Progenitor cell of endocrine pancreas (in vitro differentiated cells): ENCODE data around the gene EEFSEC. TPM values are rescaled to one million over a fixed set of nuclear protein-coding genes. Genes with fewer than 3 reads are reported as not detected.
A peak's percentile ranks its signal among the peaks of the same experiment; 100 is the strongest.

ENCODE experiments used
- DNase-seq: peaks from one replicate; pipeline ENCODE4 v3.0.0; 2021; ENCODE audit warnings: low spot score; ENCODE audit not compliant: unreplicated experiment
- H3K27ac Mint-ChIP-seq: 2 replicates; pipeline ENCODE4 v1.8.0; 2021; ENCODE audit warnings: mild to moderate bottlenecking, moderate library complexity, mixed read lengths
- H3K27me3 Mint-ChIP-seq: 2 replicates; pipeline ENCODE4 v1.8.0; 2021; ENCODE audit warnings: mixed read lengths
- H3K36me3 Mint-ChIP-seq: 2 replicates; pipeline ENCODE4 v1.8.0; 2022; ENCODE audit warnings: mixed read lengths; ENCODE audit not compliant: insufficient read depth
- H3K4me1 Mint-ChIP-seq: 2 replicates; pipeline ENCODE4 v1.8.0; 2021; ENCODE audit warnings: low read depth, mixed read lengths
- H3K4me3 Mint-ChIP-seq: 2 replicates; pipeline ENCODE4 v1.8.0; 2021; ENCODE audit warnings: low read depth, mild to moderate bottlenecking, moderate library complexity, mixed read lengths
- H3K9me3 Mint-ChIP-seq: 2 replicates; pipeline ENCODE4 v1.8.0; 2021; ENCODE audit warnings: low read depth, mixed read lengths
- total RNA-seq: library from RNA; stranded (reverse); gene quantifications from 2 replicates; pipeline ENCODE4 v1.2.1, GENCODE V29; 2021
- TF ChIP-seq, protein P1 (sequence below): fragments of 200-600 bp; sonication (generic); IDR thresholded peaks from one replicate; pipeline ENCODE4 v1.5.0; 2021; ENCODE audit warnings: antibody characterized with exemption, mild to moderate bottlenecking; ENCODE audit not compliant: unreplicated experiment

The EEFSEC gene
- total RNA-seq, 1 donor from 2014 or later = 11.8 TPM

DNA sequence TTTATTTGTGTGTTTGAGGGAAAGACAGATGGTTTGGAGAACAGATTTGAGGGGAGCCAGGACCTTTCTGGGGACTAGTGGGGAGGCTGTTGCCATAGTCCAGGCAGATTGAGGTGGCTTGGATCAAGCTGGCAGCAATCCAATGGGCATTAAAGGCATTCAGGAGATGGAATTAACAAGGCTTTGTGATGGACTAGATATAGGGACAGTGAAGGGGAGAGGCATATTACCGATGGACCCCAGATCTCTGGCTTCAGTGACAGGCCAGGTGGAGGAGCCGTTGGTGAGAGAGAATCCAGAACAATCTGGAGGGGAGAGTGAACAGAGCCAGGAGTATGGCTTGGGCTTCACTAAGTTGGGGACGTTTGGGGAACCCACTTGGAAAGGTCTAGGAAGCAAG, 124.8 kb downstream of the EEFSEC start:
- Mint-ChIP-seq H3K4me3 (no peak overlapping the region), H3K27ac (no peak overlapping the region), H3K4me1 (peaks cover 17% of the 10 kb centered on the region), H3K9me3 (no peaks in the 10 kb centered on the region), H3K27me3 (peaks cover 20% of the 10 kb centered on the region), H3K36me3 (no peaks in the 10 kb centered on the region)
- DNase-seq = no peak
- TF ChIP-seq, protein P1, sequence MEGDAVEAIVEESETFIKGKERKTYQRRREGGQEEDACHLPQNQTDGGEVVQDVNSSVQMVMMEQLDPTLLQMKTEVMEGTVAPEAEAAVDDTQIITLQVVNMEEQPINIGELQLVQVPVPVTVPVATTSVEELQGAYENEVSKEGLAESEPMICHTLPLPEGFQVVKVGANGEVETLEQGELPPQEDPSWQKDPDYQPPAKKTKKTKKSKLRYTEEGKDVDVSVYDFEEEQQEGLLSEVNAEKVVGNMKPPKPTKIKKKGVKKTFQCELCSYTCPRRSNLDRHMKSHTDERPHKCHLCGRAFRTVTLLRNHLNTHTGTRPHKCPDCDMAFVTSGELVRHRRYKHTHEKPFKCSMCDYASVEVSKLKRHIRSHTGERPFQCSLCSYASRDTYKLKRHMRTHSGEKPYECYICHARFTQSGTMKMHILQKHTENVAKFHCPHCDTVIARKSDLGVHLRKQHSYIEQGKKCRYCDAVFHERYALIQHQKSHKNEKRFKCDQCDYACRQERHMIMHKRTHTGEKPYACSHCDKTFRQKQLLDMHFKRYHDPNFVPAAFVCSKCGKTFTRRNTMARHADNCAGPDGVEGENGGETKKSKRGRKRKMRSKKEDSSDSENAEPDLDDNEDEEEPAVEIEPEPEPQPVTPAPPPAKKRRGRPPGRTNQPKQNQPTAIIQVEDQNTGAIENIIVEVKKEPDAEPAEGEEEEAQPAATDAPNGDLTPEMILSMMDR = no peak

DNA sequence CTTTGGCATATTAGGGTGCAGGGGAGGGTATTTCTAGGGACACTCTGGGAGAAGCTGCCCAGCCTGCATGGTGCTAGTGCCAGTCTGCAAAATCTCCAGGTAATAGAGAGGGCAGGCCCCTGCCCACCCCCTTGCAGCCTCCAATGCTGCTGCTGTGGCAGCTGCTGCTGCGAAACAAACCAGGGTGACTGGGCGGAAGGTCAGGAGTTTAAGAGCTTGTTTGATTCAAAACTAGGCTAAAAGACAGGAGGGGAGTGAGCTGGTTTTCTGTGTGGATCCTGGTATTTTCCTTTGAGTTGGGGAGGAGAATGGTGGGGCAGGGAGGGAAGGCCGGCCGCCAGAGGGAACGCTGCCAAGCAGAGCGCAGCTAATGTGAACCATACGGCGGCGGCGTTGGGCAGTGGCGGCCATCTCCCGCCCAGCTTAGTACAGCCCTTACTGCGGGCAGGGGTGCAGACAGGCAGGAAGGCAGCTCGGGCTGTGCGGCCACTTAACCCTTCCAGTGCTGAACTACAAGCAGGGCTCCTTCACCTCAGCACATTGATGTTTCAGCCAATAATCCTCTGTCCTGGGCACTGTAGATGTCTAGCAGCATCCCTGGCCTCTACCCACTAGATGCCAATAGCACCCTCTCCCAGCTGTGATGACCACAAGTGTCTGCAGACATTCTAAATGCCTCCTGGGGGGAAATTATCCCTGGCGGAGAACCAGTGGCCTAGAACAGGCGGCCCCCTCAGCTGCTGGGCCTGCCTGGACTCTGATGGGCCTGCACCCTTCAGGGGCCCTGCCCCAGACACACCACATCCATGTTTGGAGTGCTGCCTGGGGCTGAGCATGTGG, 125.7 kb downstream of the EEFSEC start:
- Mint-ChIP-seq H3K27me3 (peaks cover 20% of the 10 kb centered on the region), H3K9me3 (no peaks in the 10 kb centered on the region), H3K36me3 (no peaks in the 10 kb centered on the region), H3K4me1 (peaks cover 17% of the 10 kb centered on the region), H3K27ac (no peak overlapping the region), H3K4me3 (no peak overlapping the region)
- DNase-seq = no peak
- TF ChIP-seq, protein P1 = no peak

DNA sequence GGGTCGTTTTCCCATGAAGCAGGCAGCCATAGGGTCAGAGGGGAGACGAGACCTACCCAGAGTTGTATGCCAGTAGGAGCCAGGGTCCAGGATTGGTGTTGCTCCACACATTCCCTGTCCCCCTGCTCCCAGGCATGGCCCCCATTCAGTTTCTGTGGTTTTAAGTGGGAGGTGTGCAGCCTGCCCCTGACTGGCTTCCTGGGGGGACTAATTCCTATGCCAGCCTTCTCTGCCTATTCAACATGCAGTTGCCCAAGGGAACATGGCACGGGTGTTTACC, 126.3 kb downstream of the EEFSEC start:
- Mint-ChIP-seq H3K9me3 (no peaks in the 10 kb centered on the region), H3K4me1 (peaks cover 17% of the 10 kb centered on the region), H3K27me3 (peaks cover 20% of the 10 kb centered on the region), H3K27ac (no peak overlapping the region), H3K36me3 (no peaks in the 10 kb centered on the region), H3K4me3 (no peak overlapping the region)
- TF ChIP-seq, protein P1 = no peak
- DNase-seq = no peak

DNA sequence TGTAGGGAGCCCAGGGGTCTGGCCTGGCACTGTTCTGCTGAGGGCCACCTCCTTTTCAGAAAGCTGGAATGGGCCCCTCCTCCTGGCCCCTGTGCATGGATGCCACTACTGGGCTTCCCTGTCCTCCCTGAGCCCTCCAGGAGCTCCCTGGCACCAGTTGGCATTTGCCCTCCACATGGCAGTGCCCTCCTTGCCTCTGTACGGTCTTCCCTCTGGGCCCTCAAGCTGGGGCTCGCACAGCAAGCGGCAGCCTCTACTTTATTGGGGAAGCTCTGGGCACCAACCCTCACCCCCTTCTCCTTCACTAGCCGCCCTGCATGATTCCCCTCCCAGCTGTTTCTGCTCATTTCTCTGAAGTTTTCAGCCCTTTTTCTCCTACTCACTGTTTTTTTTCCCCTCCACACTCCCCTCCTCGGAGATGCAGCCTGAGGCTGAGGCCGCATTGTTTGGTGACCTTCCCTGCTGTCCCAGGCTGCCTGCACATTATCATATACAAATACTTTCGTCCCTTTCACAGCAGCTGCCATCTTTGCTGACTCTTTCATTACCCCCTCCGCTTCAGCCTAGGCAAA, 127.3 kb downstream of the EEFSEC start:
- Mint-ChIP-seq H3K27me3 (peaks cover 20% of the 10 kb centered on the region), H3K36me3 (no peaks in the 10 kb centered on the region), H3K4me3 (no peak overlapping the region), H3K27ac (peak overlapping the region; percentile 21), H3K9me3 (no peaks in the 10 kb centered on the region), H3K4me1 (peaks cover 17% of the 10 kb centered on the region)
- TF ChIP-seq, protein P1 = no peak
- no peak for DNase-seq

DNA sequence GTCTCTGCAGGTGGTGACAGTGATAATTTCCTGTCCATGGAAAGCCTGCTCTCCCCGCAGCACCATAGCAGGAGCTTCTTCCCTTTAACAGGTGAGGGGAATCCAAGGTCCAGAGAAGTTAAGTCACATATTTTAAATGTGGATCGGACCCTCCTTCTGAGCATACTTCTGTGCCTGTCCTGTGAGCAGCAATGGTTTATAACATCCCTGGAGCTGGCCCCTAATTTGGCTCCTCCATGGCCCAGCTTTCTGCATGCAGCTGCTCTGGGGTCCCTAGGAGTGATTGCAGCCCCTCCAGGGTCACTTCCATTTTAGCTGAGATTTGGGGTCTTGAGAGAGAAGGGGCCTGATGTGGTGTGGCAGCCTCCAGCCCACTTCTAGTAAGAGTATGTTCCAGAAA, 127.8 kb downstream of the EEFSEC start:
- no peak overlapping the region for H3K4me3 Mint-ChIP-seq
- peaks cover 20% of the 10 kb centered on the region for H3K27me3 Mint-ChIP-seq
- no peaks in the 10 kb centered on the region for H3K9me3 Mint-ChIP-seq
- TF ChIP-seq, protein P1 = no peak
- H3K27ac Mint-ChIP-seq = peak overlapping the region; percentile 21
- peaks cover 20% of the 10 kb centered on the region for H3K4me1 Mint-ChIP-seq
- DNase-seq = no peak
- no peaks in the 10 kb centered on the region for H3K36me3 Mint-ChIP-seq
